Measurements from ENCODE around the gene NETO2. TPM values are rescaled to one million over a fixed set of nuclear protein-coding genes. Genes with fewer than 3 reads are reported as not detected.
"Not testable (repeated sequence)": the region's sequence is repeated elsewhere in the genome, so short reads cannot be mapped to it uniquely, and the experiment has no call there.

The NETO2 gene
- total RNA-seq, 1 donor from 2014 or later: 6.2 TPM

DNA sequence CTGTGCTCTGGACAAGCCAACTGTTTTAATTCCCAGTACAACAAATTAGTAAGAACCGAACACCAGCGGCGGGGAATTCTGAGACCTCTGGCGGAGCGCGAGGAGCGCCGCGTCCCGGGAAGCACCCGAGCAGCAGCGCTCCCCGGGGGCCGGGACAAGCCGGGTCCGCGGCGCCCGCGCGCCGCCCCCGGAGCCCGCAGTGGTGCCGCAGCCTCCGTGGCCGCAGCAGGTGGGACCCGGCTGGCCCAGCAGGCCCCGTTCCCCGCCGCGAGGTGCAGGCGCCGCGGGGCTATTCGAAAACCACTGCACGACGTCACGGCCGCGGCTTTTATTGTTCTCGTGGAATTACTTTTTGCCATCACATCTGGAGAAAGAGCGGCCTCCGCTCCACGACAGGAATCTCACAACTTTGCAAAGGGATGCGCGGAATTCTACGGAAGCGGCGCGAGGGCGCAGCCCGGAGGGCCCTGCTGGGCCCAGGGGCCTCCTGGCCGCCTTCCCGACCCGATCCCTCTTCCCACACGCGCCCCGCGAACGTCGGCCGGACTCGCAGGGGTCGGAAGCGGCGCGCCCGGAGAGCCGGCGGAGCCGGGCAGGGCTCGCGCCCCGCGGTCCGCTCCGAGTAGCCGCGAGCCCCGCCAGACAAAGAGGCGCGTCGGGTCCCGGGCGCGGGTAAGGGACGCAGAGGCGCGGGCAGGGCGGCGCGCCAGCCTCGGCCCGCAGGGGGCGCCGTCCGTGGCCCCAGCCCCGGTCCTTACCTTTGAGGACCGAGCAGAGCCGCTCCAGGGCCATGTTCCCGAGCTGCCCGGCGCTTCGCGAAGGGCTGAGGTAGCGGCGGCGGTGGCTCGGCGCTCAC, 696 bp downstream of the NETO2 start:
- Mint-ChIP-seq H3K27ac (no peak overlapping the region), H3K27me3 (ENCODE audit: low read depth) (peaks cover 34% of the 10 kb centered on the region), H3K9me3 (no peaks in the 10 kb centered on the region), H3K4me1 (ENCODE audit: low read depth) (peaks cover 18% of the 10 kb centered on the region), H3K36me3 (ENCODE audit: low read depth) (no peaks in the 10 kb centered on the region), H3K4me3 (ENCODE audit: low read depth) (peak overlapping the region; percentile 79)
- intact Hi-C loops (cut with micrococcal nuclease): loop anchor here (1.0 to 10.0 kb wide), 7 partner anchors 106 to 1489 kb away; partner anchors contain the start of genes ITFG1 and PHKB
- DNase-seq (ENCODE audit: low spot score): peak; percentile 48

DNA sequence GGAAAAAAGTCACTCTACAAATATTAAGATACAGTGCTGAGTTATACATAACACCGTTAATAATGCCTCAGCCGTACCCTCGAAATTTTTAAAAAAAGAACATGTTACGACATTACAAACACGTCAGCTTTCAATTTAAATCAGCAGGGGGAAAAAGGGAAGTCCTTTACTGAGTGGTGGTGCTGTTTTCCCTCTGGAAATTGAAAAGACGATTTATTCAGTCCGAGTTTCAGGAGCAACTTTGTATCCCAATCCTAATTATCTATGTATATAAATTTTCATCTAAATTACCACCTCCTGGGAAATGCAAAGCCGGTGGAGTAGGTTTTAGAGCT, 1.3 kb downstream of the NETO2 start:
- Mint-ChIP-seq H3K4me1 (ENCODE audit: low read depth) (peaks cover 18% of the 10 kb centered on the region), H3K4me3 (ENCODE audit: low read depth) (peak overlapping the region; percentile 79), H3K27ac (no peak overlapping the region), H3K27me3 (ENCODE audit: low read depth) (peaks cover 34% of the 10 kb centered on the region), H3K9me3 (no peaks in the 10 kb centered on the region), H3K36me3 (ENCODE audit: low read depth) (no peaks in the 10 kb centered on the region)
- intact Hi-C loops (cut with micrococcal nuclease): loop anchor here (2.0 to 10.0 kb wide), 5 partner anchors 195 to 1490 kb away; partner anchors contain the start of genes ITFG1 and PHKB
- DNase-seq (ENCODE audit: low spot score): no peak

DNA sequence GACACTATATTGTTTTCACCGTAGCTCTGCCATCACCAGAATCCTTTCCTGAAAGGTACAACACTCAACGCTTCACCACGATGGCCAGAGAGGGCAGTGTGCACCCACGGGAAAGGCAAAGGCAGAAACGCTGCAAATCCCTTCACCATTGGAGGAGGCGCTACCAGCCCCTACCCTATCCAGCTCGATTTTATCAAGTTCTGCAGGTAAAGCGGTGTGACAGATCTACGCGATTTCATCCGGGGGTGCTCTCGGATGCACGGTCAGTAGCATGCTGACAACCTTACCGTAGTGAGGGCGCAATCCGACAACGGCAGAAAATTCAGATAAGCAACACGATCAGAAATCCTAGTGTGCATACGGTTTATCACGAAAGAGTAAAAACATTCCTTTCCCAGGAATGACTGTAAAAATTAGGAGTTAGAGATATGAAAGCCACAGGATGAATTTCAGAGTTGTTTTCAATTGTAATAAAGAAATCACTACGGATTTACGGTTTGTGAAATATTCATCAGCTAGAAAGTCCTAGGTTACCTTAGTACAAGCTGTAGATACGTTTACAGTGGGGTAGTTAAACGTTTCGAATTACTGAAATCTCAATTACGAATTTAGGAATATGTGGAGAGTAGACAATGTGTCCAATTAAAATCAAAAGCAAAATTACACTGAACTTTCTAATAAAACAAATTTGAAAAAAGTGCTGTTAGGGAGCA, 1.8 kb downstream of the NETO2 start:
- Mint-ChIP-seq H3K27me3 (ENCODE audit: low read depth) (peaks cover 30% of the 10 kb centered on the region), H3K9me3 (no peaks in the 10 kb centered on the region), H3K4me3 (ENCODE audit: low read depth) (peak overlapping the region; percentile 79), H3K36me3 (ENCODE audit: low read depth) (no peaks in the 10 kb centered on the region), H3K4me1 (ENCODE audit: low read depth) (peaks cover 18% of the 10 kb centered on the region), H3K27ac (no peak overlapping the region)
- DNase-seq (ENCODE audit: low spot score): peak; percentile 75
- intact Hi-C loops (cut with micrococcal nuclease): loop anchor here (2.0 to 10.0 kb wide), 6 partner anchors 195 to 1490 kb away; partner anchors contain the start of genes ITFG1 and PHKB

DNA sequence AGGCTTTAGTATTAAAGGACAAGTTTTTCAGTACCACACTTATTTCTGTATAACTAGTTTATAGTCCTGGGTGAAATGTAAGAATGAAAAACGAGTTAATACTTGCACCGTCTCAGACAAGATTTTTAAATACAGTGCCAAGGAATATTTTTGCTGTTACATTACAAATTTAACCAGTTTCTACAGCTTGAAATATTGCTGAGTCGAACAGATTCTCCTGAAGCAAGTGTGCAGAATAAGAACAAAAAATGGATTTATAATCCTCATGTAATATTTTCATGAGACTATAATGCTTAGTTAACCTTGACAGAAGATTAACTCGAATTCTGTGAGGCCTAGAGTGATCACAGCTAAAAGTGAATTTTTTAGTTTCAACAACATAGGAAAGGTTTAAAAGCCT, 3.1 kb downstream of the NETO2 start:
- no peak overlapping the region for H3K27ac Mint-ChIP-seq
- intact Hi-C loops (cut with micrococcal nuclease): loop anchor here (2.0 to 10.0 kb wide), 5 partner anchors 193 to 1492 kb away; partner anchors contain the start of genes ITFG1 and PHKB
- no peak overlapping the region for H3K4me3 Mint-ChIP-seq (ENCODE audit: low read depth)
- H3K36me3 Mint-ChIP-seq (ENCODE audit: low read depth): no peaks in the 10 kb centered on the region
- peaks cover 25% of the 10 kb centered on the region for H3K27me3 Mint-ChIP-seq (ENCODE audit: low read depth)
- DNase-seq (ENCODE audit: low spot score): no peak
- H3K9me3 Mint-ChIP-seq: no peaks in the 10 kb centered on the region
- peaks cover 20% of the 10 kb centered on the region for H3K4me1 Mint-ChIP-seq (ENCODE audit: low read depth)

DNA sequence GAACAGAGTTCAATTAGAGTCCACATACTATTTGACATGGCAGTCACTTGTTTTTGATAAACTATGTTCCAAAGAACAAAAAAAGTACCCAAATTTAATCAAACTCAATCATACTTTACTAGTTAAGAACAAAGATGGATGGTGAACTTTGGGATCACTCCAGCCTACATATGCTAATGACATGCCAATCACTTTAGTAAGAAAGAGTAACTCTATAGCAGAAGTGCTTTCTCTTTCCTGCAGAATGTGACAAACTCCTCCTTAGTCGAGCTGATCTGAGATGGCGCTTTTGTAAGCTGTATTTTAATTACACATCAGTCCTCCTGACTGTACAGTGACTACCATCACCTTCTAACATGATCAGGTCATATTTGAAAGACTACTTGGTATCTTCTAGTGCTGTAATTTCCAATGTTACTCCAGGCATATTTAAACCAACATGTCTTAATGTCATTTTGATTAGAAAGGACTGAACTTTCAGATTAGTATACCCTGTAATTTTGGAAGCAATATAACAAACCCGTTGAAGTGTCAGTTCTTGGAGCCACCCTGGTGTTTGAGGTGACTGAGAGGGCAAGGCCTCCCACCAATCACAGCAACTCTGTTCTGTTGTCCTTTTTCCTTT, 4.1 kb downstream of the NETO2 start:
- no peak overlapping the region for H3K27ac Mint-ChIP-seq
- no peaks in the 10 kb centered on the region for H3K36me3 Mint-ChIP-seq (ENCODE audit: low read depth)
- no peak overlapping the region for H3K4me3 Mint-ChIP-seq (ENCODE audit: low read depth)
- H3K9me3 Mint-ChIP-seq: no peaks in the 10 kb centered on the region
- peaks cover 17% of the 10 kb centered on the region for H3K27me3 Mint-ChIP-seq (ENCODE audit: low read depth)
- peaks cover 18% of the 10 kb centered on the region for H3K4me1 Mint-ChIP-seq (ENCODE audit: low read depth)
- DNase-seq (ENCODE audit: low spot score): no peak
- intact Hi-C loops (cut with micrococcal nuclease): loop anchor here (2.0 to 10.0 kb wide), 5 partner anchors 192 to 1493 kb away; partner anchors contain the start of genes ITFG1 and PHKB

DNA sequence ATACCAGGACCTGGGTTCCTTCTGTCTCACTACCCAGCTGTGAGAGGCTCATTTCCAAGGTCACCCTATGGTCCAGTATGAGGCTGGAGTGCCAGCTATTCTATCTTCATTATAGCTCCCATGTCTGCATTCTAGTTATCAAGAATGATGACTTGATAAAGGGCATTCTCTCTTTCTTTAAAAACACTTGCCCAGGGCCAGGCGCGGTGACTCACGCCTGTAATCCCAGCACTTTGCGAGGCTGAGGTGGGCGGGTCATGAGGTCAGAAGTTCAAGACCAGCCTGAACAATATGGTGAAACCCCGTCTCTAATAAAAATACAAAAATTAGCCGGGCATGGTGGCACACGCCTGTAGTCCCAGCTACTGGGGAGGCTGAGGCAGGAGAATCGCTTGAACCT, 5.8 kb downstream of the NETO2 start:
- peaks cover 20% of the 10 kb centered on the region for H3K4me1 Mint-ChIP-seq (ENCODE audit: low read depth)
- DNase-seq (ENCODE audit: low spot score); intact Hi-C loops (cut with micrococcal nuclease): not testable (repeated sequence)

DNA sequence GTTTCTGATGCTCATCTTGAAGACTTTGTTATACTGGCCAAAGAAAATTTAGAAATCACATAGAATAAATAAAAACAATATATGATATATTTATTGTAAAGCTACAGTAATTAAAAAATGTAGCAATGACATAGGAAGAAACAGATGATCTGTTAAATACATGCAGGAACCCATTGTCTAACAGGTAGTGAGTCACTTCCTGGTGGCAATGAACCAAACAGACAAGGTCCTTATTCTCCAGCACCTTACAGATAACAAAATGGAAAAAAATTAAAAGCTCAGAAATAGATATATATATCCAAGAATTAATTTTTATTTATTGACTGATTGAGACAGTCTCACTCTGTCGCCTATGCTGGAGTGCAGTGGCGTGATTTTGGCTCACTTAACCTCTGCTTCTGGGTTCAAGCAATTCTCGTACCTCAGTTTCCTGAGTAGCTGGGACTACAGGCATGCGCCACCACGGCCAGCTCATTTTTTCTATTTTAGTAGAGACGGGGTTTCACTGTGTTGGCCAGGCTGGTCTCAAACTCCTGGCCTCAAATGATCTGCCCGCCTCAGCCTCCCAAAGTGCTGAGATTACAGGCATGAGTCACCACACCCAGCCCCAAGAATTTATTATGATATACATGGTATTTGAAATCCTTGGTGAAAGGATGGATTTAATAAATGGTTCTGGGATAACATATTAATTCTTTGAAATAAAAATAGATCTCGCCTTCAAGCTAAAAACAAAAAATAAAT, 7.5 kb downstream of the NETO2 start:
- peaks cover 3% of the 10 kb centered on the region for H3K27me3 Mint-ChIP-seq (ENCODE audit: low read depth)
- intact Hi-C loops (cut with micrococcal nuclease): no loop called here
- no peaks in the 10 kb centered on the region for H3K36me3 Mint-ChIP-seq (ENCODE audit: low read depth)
- no peak for DNase-seq (ENCODE audit: low spot score)
- H3K9me3 Mint-ChIP-seq: no peaks in the 10 kb centered on the region
- H3K4me1 Mint-ChIP-seq (ENCODE audit: low read depth): peaks cover 11% of the 10 kb centered on the region
- no peak overlapping the region for H3K27ac Mint-ChIP-seq
- no peak overlapping the region for H3K4me3 Mint-ChIP-seq (ENCODE audit: low read depth)

More for the DNA sequence above, 5.8 kb downstream of the NETO2 start:
- H3K27me3 Mint-ChIP-seq (ENCODE audit: low read depth): peaks cover 15% of the 10 kb centered on the region
- not testable (repeated sequence) for H3K36me3 Mint-ChIP-seq (ENCODE audit: low read depth); H3K9me3 Mint-ChIP-seq; H3K27ac Mint-ChIP-seq; H3K4me3 Mint-ChIP-seq (ENCODE audit: low read depth)

DNA sequence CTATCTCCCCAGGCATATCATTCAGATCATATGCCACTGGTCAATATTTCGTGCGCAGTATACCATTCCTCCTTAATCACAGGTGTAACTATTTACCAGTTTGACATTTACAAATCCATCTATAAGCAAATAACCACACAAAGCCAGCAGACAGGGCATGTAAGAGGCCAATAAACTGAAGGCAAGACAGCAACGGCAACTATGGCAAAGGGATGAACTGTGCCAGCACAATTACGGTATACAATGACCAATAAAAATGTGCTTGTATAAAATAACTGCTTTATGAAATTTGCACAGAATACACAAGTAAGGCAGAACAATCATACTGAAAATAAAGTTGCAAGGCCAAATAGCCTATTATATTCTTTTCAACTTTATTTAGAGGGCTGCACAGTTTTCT, 9.2 kb downstream of the NETO2 start:
- Mint-ChIP-seq H3K9me3 (no peaks in the 10 kb centered on the region), H3K36me3 (ENCODE audit: low read depth) (no peaks in the 10 kb centered on the region), H3K27me3 (ENCODE audit: low read depth) (peaks cover 6% of the 10 kb centered on the region), H3K4me3 (ENCODE audit: low read depth) (no peak overlapping the region), H3K27ac (no peak overlapping the region), H3K4me1 (ENCODE audit: low read depth) (peaks cover 14% of the 10 kb centered on the region)
- no peak for DNase-seq (ENCODE audit: low spot score)
- intact Hi-C loops (cut with micrococcal nuclease): no loop called here

DNA sequence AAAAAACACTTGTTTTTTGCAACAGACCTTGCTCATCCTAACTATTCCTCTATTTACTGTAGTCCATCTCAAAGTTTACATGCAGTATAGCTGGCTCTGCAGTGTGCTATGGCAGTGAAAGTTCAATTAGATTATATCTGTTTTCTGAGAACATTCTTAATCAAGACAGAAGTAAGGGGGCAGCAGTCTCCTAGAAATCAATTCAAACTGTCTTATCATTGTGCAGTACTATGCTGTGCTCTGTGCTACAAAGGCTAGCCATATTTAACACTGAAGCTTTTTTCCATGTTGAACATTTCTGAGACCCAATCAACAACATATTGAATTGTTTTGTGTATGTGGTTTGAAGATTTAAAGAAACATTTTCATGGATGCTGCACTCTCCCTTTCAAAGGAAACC, 11.4 kb downstream of the NETO2 start:
- intact Hi-C loops (cut with micrococcal nuclease): no loop called here
- no peak overlapping the region for H3K27ac Mint-ChIP-seq
- H3K27me3 Mint-ChIP-seq (ENCODE audit: low read depth): peaks cover 13% of the 10 kb centered on the region
- H3K4me1 Mint-ChIP-seq (ENCODE audit: low read depth): peaks cover 11% of the 10 kb centered on the region
- H3K9me3 Mint-ChIP-seq: no peaks in the 10 kb centered on the region
- DNase-seq (ENCODE audit: low spot score): no peak
- no peak overlapping the region for H3K4me3 Mint-ChIP-seq (ENCODE audit: low read depth)
- no peaks in the 10 kb centered on the region for H3K36me3 Mint-ChIP-seq (ENCODE audit: low read depth)

DNA sequence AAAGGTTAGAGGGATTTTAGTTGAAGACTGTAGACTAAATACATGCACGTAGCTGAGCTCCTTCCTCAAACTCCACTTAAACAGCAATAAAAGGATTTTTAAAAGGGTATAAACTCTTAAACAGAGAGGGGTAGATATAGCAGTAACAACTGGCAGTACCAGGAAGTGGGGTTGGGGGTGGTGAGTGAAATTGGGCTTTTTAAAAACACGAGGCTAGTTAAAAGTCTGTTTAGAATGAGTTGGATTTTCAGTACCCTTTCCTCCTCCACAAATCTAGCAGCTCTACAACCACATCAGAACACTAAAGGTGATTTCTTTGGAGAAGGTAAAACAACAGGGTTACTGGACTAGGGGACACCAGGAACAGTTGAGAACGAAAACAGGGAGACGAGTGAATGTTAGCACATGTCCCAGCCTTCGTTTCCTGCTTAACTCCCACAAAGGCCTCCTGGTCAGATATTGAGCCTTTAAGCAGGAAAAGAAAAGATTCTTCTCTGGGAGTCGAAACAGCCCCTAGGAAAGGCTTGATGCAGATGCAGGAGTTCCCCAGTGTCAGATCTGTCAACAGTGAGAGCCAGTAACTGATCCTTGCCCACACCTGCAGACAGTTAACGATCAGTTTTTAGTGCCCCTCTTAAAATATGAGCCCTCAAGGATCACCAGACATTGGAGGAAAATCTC, 13.8 kb downstream of the NETO2 start:
- intact Hi-C loops (cut with micrococcal nuclease): no loop called here
- DNase-seq (ENCODE audit: low spot score): no peak
- H3K4me3 Mint-ChIP-seq (ENCODE audit: low read depth): no peak overlapping the region
- no peaks in the 10 kb centered on the region for H3K36me3 Mint-ChIP-seq (ENCODE audit: low read depth)
- peaks cover 16% of the 10 kb centered on the region for H3K27me3 Mint-ChIP-seq (ENCODE audit: low read depth)
- peaks cover 9% of the 10 kb centered on the region for H3K4me1 Mint-ChIP-seq (ENCODE audit: low read depth)
- no peak overlapping the region for H3K27ac Mint-ChIP-seq
- no peaks in the 10 kb centered on the region for H3K9me3 Mint-ChIP-seq

DNA sequence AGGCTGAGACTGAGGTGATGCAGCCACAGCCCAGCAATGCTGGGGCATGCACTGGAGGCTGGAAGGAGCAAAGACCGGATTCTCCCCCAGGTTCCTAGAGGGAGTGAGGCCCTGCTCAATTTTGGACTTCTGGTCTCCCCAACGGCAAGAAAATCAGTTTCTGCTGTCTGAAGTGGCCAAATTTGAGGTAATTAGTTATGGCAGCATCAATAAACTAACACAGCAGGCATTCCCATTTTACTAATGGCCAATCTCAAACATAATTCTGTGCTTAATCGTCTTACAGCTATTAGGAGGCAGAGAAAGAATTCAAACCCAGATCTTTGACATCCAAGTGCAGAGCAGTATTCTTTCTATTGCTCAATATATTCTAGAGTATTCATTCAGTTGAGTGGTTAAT, 16.2 kb downstream of the NETO2 start:
- Mint-ChIP-seq H3K27ac (no peak overlapping the region), H3K9me3 (no peaks in the 10 kb centered on the region), H3K27me3 (ENCODE audit: low read depth) (peaks cover 13% of the 10 kb centered on the region), H3K4me3 (ENCODE audit: low read depth) (no peak overlapping the region), H3K36me3 (ENCODE audit: low read depth) (no peaks in the 10 kb centered on the region), H3K4me1 (ENCODE audit: low read depth) (peaks cover 7% of the 10 kb centered on the region)
- no peak for DNase-seq (ENCODE audit: low spot score)
- intact Hi-C loops (cut with micrococcal nuclease): no loop called here

DNA sequence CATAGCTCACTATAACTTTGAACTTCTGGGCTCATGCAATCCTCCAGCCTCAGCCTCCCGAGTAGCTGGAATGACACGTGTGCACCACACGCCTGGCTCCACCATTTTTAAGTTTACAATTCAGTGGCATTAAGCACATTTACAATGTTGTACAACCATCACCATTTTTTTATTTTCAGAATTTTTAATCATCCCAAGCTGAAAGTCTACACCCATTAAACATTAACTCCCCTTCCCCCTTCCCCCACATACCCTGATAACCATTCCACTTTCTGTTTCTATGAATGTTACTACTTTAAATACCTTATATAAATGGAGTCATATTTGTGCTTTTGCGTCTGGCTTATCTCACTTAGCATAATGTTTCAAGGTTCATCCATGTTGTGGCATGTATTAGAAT, 18.0 kb downstream of the NETO2 start:
- intact Hi-C loops (cut with micrococcal nuclease): no loop called here
- no peak overlapping the region for H3K4me3 Mint-ChIP-seq (ENCODE audit: low read depth)
- no peak for DNase-seq (ENCODE audit: low spot score)
- H3K9me3 Mint-ChIP-seq: no peaks in the 10 kb centered on the region
- no peak overlapping the region for H3K27ac Mint-ChIP-seq
- H3K27me3 Mint-ChIP-seq (ENCODE audit: low read depth): peaks cover 24% of the 10 kb centered on the region
- H3K36me3 Mint-ChIP-seq (ENCODE audit: low read depth): no peaks in the 10 kb centered on the region
- H3K4me1 Mint-ChIP-seq (ENCODE audit: low read depth): peaks cover 4% of the 10 kb centered on the region

Measured in activated T-helper 2 cell treated with anti-CD3 and anti-CD28 coated beads, Interferon-gamma antibody, Interleukin-2, Interleukin-4, amounts not matched to agents 10 μg/mL and 5 μg/mL and 100 μg/mL, durations not matched to agents 14 hours and 24 hours and 36 hours (primary cell).